ENCODE results near the gene SEMG1.
A peak's percentile ranks its signal among the peaks of the same experiment; 100 is the strongest.

Gene SEMG1, protein sequence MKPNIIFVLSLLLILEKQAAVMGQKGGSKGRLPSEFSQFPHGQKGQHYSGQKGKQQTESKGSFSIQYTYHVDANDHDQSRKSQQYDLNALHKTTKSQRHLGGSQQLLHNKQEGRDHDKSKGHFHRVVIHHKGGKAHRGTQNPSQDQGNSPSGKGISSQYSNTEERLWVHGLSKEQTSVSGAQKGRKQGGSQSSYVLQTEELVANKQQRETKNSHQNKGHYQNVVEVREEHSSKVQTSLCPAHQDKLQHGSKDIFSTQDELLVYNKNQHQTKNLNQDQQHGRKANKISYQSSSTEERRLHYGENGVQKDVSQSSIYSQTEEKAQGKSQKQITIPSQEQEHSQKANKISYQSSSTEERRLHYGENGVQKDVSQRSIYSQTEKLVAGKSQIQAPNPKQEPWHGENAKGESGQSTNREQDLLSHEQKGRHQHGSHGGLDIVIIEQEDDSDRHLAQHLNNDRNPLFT

DNA sequence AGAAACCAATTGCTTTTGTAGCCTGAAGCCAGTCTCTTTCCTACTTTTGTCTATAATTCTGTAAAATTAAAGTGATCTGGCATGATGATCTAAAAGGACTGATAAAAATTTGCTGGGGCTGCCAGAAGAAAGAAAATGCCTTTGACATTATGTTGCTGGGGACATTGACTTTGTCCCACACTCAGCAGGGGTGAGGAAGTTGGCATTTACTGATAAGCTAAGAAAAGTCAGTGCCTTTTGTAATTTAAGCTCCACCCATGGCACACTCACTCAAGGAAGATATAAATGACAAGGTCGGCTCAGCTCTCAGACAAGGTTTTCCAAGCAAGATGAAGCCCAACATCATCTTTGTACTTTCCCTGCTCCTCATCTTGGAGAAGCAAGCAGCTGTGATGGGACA is at the start of gene SEMG1:
Gene SEMG1 (plus strand): TSS at position 309 of the 400 bp plus-strand sequence. CDS start 21 bp downstream, at position 330.
- no peak for DNase-seq

GRCh38 chr20:45157962-45158361 is 48.9 kb upstream of the SEMG1 start:
- DNase-seq, result peak; percentile 58

DNA sequence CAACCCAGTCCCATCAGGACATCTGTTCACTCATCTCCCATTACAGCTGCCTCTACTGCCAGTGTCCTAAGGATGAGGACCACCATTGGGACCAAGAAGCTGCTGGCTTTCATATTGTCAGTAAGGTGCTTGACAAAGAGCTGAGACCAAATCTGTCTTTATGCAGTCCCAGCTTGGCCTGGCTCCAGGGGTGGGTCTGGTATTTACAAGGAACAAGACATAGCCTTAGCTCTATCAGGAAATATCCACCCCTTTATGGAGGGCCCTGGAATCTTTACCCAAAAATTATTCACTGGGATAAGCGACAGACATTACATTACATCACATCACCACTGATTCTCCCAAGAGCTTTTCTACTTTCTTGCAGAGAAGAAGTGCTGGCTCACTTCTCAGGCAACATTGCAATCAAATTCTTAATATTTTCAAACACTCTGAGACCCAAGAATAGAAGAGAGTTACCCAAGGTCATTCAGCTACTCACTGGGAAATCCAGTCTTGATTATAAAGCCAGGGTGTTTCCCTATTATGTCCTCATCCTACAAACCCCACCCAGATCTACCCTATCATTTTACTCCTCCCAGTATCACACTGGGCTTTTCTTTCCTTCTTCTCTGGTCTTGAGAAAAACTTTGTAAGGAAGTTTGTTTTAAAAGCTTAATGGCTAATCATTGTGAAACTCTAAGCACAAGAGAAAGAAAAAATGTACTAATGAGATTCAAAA is 43.6 kb upstream of the SEMG1 start:
- no peak for DNase-seq

GRCh38 chr20:45164906-45165305 is 41.9 kb upstream of the SEMG1 start:
- no peak for DNase-seq

- DNase-seq, result no peak
Observed at GRCh38 chr20:45173522-45173921, 33.3 kb upstream of the SEMG1 start.

DNA sequence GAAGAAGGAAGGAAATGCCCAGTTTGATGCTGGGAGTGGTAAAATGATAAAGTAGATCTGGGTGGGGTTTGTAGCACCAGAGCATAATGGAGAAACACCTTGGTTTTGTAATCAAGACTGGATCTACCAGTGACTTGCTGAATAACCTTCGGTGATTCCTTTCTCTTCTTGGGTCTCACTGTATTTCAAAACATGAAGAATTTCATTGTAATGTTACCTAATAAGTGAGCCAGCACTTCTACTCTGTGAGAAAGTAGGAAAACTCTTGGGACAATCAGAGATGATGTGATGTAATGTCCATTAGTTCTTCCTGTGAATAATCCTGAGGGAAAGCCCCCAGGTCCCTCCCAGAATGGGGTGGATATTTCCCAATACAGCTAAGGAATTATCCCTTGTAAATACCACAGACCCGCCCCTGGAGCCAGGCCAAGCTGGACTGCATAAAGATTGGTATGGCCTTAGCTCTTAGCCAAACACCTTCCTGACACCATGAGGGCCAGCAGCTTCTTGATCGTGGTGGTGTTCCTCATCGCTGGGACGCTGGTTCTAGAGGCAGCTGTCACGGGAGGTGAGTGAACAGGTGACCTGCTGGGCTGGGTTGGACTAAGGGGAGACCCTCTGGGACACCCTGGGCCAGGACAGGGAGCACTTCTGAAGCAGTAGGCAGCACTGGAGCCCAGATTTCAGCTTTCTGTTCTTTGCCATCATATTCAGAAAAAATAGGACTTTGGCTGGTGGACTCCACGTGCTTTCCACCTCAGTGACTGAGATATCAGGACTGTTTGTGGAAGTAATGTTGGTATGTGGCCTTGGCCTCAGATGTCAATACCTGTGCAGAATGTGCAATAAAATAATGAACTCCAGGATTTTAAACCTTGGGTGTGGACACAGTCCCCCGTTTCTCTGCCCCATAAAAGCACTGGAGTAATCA is 32.1 kb upstream of the SEMG1 start, which contains the start of gene PI3:
Gene PI3 (plus strand): TSS at position 469 of the 931 bp plus-strand sequence. CDS start 21 bp downstream, at position 490.
- DNase-seq, result no peak

- no peak for DNase-seq
Observed at GRCh38 chr20:45176526-45177267, 30.1 kb upstream of the SEMG1 start.

DNA sequence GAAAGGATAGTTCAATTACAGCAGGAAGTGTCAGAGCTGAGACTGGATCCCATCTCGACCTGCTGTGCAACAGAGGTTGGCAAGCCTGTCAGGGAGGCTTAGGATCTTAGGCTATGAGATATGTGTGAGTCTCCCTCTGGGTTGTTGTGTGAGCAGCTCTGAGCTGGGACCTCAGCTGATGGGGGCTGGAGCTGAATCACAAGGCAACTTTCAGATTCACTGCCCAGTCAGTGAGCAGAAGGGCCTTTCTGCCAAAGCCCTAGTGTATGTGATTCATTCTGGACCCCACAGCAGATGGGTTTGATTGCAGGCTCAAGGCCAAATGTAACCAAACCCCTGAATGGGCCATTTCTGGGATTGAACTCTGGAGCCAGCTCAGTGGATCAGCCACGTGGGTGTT is 27.7 kb upstream of the SEMG1 start:
- DNase-seq, result no peak

GRCh38 chr20:45181639-45182038 is 25.2 kb upstream of the SEMG1 start:
- no peak for DNase-seq

DNA sequence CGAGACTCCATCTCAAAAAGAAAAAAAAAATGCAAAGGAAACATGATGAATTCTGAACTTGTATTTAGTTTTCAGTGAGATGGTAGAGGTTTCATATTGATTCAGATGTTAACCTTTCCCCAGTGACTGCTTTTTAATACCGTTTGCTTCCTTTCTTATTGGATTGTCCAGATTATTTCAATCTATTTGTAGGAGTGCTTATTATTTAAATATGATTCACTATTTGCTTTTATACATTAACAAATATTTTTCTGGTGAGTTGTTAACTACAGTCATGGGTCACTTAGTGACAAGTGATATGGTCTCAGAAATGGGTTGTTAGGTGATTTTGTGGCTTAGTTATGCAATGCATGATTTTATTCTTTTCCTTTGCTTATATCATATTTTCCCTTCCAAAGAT is 23.7 kb upstream of the SEMG1 start:
- no peak for DNase-seq

DNA sequence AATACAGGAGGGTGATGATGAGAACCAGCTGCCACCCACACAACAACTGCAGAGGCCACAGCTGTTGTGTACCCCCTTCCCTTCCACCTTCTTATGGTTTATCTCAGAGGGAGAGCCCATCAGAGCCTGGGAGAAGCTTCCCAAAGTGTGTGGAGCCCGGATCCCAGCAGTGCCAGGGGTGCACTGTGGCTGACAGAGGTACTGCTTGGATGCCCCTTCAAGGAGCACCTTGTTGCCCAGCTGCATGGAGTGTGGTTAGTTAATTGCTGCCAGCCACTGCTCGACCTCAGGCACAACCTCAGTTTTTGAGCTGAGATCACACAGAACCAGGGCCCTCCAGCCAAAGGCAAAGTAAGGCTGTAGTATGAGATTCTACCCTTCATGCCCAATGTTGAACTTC is 19.1 kb upstream of the SEMG1 start:
- no peak for DNase-seq

DNA sequence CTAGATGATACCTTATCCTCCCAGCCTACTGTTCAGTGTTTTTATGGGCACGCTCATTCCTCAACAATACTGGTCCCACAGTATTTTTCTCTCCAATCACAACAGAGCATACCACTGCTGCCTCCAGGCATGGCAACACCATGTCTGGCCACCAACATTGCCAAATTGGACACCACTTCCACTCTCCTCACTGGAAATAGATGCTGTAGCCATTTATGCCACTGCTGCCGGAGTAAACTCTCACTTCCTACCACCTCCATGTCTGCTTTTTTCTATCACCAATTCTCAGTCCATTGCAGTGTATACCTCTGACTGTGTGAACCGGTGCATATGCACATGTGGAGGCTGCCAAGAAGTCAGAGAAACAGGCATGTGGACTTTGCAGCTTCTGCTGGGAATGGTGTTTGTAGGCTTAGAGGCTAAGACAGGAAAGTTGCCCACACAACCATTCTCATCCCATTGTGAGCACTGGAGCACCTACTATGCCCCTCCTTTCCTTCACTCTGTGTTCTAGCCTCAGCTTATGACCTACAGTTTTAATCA is 17.7 kb upstream of the SEMG1 start:
- no peak for DNase-seq

DNA sequence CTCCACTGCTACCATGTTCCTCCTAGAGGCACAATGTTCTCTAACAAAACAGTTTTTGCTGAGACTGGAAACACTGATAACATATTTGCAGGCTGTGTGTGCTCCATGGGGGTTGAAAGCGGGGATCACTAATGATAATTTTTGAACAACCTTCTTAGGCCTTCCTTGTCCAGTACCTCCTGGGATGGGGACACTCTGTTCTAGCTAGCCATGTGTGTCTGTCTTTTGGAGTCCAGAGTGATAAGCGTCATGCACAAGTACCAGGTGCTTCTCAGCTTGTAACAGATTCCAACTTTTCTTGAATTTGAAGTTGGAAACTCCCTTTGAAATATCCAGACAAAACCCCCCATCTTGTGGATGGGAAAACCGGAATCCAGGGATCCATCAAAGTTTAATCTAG is 17.0 kb upstream of the SEMG1 start:
- no peak for DNase-seq

GRCh38 chr20:45191926-45192325 is 14.9 kb upstream of the SEMG1 start:
- no peak for DNase-seq

- DNase-seq, result no peak
Observed at GRCh38 chr20:45193331-45193730, 13.5 kb upstream of the SEMG1 start.

DNA sequence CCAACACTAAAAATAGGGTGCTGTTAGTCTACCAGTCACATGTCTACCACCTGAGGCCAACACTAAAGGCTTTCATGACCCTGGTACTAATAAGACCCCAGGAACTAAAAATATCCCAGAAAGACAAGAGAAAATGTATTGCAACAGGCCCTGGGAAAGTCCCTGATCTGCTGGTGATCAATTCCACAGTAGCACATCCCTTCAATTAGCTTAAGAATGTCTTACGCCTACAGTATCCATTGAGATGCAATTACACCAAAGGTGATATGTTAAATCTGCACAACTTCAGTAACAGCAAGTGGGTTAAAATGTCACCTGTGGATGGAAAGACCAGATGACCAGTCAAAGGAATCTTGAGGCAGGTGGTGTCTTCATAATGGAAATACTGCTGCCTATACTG is 3.1 kb downstream of the SEMG1 start:
- no peak for DNase-seq

- no peak for DNase-seq
Observed at GRCh38 chr20:45211569-45212474, 5.0 kb downstream of the SEMG1 start.

- no peak for DNase-seq
Observed at GRCh38 chr20:45212836-45213235, 6.0 kb downstream of the SEMG1 start.

DNA sequence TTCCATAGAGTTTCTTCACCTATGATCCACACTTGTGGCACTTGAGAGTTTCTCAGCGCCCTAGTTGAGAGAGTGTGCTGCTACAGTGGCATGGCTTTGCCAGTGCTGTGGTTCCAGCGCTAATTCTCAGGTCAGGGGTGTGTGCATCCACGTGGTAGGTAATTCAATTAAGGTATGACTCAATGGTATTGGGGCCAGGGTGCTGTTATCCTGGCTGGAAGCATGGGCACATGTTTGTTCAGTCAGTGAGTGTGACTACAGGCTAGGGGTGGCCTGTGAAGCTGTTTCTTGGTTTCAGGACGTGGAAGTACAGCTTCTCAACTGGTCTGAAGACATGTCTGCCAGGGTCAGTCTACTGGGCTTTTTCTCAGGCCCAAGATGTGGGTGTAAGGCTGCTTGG is 11.3 kb downstream of the SEMG1 start:
- no peak for DNase-seq

- DNase-seq, result no peak
Observed at GRCh38 chr20:45218636-45219035, 11.8 kb downstream of the SEMG1 start.

- DNase-seq, result no peak
Observed at GRCh38 chr20:45221076-45221475, 14.2 kb downstream of the SEMG1 start, which contains the start of gene SEMG2. TSS of gene SEMG2 (plus strand) at chr20:45221373. CDS start at chr20:45221390, 17 bp downstream.

Measured in kidney glomerular epithelial cell (primary cell).